NCI-H1105 treated with DMSO at 0.1 percent for 48 hours (cell line): Measurements from ENCODE around the gene C1QTNF9B.
"Not testable (repeated sequence)": the region's sequence is repeated elsewhere in the genome, so short reads cannot be mapped to it uniquely, and the experiment has no call there.

Experiments used
- DNase-seq: peaks from one replicate; lab custom pipeline; 2025; lab: John Stamatoyannopoulos, UW

C1QTNF9B gene

GRCh38 chr13:23897452-23897919, at the start of gene C1QTNF9B:
C1QTNF9B (minus strand) TSS chr13:23897502.
- not testable (repeated sequence) for DNase-seq

DNA sequence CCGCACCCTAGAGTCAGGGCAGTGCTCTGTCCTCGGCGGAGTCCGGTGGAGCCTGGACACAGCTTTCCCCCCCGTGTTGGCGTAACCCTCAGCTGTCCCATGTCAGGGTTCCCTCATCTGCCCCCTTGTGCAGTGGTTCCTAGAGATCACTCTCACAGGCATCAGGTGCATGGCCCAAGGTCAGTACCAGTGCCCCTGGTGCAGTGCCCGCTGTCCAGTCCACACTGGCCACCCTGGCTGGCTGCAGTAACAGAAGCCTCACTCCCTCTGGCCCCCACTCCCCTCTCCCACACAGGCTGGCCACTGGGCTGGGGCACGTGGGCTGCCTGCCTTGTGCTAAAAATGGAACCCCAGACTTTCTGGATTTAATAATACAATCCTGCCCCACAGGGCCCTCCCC, 49.6 kb upstream of the C1QTNF9B start:
- no peak for DNase-seq

- DNase-seq, result no peak
Measured at GRCh38 chr13:23946067-23946466, 48.8 kb upstream of the C1QTNF9B start.

DNA sequence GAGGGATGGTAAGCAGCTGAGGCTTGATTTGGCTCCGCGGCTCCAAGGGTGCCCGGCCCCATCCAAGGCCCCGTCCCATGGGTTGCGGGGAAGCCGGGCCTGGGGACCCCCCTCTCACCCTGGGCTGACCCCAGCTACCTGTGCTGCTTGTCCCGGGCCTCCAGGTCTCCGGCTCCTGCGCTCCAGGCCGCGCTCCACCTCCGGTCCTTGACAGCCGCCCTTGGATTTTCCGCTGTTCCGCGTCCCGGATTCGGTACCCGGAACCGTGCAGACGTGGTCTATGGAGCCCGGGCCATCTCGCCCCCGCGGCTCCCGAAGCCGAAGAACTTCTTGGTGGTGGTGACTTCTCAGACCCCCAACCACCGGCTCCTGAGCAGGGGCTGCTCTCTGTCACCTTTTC, 48.3 kb upstream of the C1QTNF9B start:
- no peak for DNase-seq

- DNase-seq, result no peak
Measured at GRCh38 chr13:23941211-23941610, 43.9 kb upstream of the C1QTNF9B start.

DNA sequence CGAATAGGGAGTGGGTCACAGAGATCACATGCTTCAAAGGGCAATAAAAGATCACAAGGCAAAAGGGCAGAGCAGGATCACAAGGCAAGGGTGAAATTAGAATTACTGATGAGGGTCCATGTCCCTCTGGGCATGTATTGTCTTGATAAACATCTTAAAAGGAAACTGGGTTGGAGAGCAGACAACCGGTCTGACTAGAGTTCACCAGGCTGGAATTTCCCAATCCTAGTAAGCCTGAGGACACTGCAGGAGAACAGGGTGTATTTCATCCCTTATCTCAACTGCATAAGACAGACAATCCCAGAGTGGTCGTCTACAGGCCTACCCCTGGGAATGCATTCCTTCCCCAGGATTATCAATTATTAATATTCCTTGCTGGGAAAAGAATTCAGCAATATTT, 42.4 kb upstream of the C1QTNF9B start:
- DNase-seq, result not testable (repeated sequence)

GRCh38 chr13:23934520-23934919, 37.2 kb upstream of the C1QTNF9B start:
- no peak for DNase-seq

GRCh38 chr13:23928985-23929384, 31.7 kb upstream of the C1QTNF9B start:
- no peak for DNase-seq

DNA sequence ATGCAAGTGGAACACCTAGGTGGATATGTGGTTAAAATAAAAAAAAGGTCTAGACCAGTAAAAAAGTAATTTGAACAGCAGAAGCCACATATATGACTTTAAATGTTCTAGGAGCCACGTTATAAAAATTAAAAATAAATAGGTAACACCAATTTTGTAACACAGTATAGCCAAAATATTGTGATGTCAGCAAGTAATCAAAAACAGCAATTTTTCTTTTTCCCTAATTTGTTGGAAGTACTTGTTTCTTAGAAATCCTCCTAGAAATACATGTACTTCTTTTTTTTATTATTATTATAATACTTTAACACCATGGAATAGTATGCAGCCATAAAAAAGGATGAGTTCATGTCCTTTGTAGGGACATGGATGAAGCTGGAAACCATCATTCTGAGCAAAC, 25.7 kb upstream of the C1QTNF9B start:
- DNase-seq, result no peak

DNA sequence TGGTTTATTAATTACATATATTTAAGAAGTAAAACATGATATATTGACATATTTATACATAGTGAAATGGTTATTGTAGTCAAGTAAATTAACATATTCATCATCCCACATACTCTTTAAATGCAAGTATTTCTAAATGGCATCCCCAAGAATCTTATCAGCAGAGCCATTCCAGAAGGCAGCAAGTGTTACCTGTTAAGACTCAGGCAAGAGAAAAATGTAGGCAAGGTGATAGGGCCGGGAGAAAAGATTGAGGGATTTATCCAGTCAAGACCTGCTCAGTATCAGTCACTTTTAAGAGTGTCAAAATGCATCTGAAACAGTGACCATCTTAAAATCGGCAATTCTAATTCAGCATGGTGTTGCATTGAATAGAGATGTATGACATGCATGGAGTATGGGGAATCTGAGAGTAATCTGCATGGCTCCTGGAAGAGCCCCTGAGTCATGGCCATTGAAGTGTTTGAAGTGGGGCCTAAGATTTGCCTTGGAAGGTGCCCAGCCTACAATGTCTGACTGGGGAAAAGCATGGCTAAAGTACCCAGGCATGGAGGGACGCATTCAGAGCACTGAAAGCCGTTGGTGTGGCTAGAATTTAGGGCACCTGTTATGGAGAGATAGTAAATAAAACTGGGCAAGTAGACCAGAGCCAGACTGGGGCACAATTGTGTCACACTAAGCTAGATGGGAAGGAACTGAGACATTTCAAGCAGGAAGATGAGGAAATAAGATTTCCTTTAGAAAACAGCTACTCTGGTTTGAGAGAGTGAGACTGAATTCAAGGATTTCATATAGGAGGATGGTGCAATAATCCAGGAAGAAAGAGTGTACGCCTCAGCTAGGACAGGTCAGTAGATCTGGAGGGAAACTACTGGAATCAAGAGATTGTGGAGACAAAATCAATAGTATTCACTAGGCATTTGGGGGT, 25.0 kb upstream of the C1QTNF9B start:
- DNase-seq, result no peak

GRCh38 chr13:23921451-23921888, 24.2 kb upstream of the C1QTNF9B start:
- peak; percentile 46 for DNase-seq

DNA sequence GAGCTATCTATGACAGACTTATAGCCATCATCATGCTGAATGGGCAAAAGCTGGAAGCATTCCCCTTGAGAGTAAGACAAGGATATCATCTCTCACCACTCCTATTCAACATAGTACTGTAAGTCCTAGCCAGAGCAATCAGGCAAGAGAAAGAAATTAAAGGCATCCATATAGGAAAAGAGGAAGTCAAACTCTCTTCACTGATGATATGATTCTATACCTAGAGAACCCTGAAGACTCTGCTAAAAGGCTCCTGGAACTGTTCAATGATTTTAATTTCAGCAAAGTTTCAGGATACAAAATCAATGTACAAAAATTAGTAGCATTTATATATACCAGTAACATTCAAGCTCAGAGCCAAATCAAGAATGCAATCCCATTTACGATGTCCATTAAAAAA, 21.7 kb upstream of the C1QTNF9B start:
- DNase-seq, result no peak

GRCh38 chr13:23918208-23918607, 20.9 kb upstream of the C1QTNF9B start:
- no peak for DNase-seq

GRCh38 chr13:23915308-23915707, 18.0 kb upstream of the C1QTNF9B start:
- no peak for DNase-seq

GRCh38 chr13:23912469-23912868, 15.2 kb upstream of the C1QTNF9B start:
- no peak for DNase-seq

- DNase-seq, result no peak
Measured at GRCh38 chr13:23909606-23910005, 12.3 kb upstream of the C1QTNF9B start.

DNA sequence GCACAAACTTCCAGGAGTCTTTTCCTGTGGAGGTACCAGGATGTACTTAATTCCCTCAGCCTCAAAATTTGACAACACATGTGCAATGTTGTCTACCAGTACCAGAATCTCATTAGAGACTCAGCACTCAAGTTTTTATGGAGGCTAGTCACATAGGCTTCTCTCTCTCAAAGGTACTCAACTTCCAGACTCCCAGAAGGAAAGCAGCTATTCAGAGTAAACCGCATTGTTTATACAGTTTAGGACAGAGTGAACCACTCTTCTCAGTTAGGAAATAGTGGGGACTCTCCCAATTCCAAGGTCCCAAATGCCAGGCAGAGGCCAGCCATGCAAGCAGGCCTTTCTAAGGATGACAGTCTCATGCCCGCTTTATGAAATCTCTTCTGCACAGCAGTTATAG, 8.5 kb upstream of the C1QTNF9B start:
- no peak for DNase-seq

DNA sequence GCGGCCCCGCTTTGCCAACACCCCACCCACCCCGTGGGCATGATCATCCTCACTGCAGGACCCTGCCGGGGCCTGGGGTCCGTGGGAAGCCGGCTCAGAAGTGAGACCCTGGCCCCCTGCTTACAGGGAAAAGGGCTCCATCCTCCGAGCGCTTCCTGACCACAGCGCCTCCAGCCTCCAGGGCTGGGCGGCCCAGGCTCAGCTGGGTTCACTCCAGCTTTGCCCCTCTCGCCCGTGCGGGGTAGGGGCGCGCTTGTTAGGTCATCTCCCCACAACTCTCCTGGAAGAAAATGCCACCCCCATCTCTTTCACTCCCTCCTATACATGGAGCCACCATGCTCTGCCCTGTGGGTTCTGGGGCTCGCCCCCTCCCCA, 6.6 kb upstream of the C1QTNF9B start:
- DNase-seq, result no peak

DNA sequence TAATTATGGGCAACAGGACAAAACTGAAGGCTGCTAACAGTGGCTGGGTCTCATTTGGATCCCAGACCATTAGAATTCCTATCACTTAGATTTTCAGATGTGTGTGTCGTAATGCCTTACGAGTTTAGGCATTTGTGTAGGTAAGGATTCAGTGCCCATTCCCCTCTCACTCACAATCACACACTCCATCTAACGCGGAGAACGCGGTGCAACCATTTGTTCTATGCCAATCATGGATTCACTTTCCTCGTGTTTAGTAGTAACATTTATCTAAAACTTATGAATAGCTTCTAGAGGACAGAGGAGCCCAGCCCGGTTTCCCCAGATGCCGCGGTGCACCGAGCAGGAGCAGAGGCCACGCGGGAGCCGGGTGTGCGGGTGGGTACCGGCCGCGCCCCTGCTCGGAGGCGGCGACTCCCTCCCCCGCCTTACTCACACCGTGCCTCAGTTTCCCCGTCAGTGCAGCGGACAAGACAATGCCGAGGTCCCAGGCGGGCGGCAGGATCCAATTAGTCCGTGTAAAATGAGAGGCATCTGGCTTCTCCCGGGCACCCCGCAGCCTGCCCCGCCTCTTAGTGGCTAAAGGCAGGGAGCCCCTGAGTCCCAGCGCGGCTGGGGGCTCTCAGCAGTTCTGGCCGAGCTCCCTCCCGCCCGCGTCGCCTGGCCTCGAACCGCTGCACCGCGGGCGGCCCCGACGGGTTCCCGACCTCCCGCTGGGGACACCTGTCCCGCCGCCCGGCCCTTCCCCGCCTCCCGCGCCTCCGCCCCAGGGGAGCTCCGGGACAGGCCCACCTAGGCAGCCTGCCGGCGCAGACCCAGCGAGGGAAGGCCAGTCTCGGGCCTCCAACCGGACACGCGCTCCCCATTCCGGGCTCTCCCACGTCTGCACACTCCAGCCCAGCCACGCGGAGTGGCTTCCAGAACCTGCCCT, 5.9 kb upstream of the C1QTNF9B start:
- DNase-seq, result no peak

GRCh38 chr13:23901365-23901764, 4.1 kb upstream of the C1QTNF9B start:
- DNase-seq, result no peak

DNA sequence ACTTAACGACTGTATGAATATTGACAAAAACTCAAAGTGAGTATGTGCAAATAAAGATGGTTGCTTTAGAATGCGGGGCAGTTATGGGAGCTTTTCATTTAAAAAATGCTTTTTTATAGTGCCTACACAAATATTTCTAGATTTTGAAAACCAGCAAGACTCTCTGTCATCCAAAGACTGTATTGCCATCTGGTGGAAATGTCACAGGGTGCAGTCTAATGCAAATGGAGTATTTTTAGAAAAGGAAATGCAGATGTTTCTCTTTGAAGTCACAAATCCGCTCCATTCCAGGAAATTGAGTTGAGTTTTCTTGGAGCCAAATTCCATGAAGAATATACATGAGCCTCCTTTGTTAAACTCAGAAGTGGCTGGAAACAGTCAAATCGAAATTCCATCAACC, 2.3 kb upstream of the C1QTNF9B start:
- DNase-seq, result peak; percentile 6

DNA sequence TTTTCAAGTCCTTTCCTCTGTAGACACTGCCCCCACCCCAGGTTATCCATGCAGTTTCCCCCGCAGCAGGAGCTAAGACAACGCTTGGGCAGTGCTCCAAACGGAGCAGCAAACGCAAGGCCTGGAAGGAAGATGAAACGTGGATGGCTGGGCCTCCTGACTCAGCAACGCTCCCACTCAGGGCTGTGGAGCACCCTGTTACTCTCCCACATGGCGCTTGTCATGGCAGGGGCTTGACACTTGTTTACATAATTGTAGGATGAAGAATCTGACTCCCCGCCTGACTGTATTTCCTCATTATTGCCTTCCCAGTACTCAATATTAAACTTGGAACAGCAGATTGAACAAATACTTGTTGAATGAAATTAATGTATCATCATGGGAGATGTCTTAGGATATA, 799 bp upstream of the C1QTNF9B start:
- no peak for DNase-seq

DNA sequence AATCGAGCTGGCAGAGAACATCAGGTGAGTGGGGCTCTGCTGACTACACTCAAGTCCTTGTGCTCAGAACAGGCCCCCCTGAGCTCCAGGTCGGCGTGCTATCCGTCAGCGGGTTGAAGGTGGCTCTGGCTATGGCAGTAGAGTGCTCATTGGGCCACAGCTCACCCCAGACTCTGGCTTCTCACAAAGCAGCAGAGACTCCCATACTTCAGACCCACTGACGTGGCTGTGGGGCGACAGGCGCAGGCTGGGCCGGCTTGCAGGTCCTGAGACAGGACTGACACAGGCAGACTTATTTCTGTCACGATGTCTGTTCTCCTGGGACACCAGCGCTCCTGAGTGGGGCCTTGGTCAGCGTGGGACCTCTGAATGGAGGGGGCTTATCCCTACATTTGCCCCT, 2.6 kb downstream of the C1QTNF9B start:
- not testable (repeated sequence) for DNase-seq
